ENCODE measurements around the gene PTPRCAP.

The PTPRCAP gene

GRCh38 chr11:67456068-67456705, 18.7 kb upstream of the PTPRCAP start:
- no peak for TF ChIP-seq REST (IDR thresholded peaks at IDR 0.05; ENCODE audit: insufficient read depth in 1 of 2, low read depth in 2 of 2, low read length in 2 of 2)
- no peak for TF ChIP-seq SIN3A (IDR thresholded peaks at IDR 0.05; ENCODE audit: borderline replicate concordance, insufficient read depth, low read length)
- no peak for TF ChIP-seq POLR2AphosphoS5 (IDR thresholded peaks at IDR 0.05; ENCODE audit: low read depth, low read length)
- TF ChIP-seq FOXP2 (optimal IDR thresholded peaks at IDR 0.05; ENCODE audit: borderline replicate concordance, extremely low read depth, extremely low read length, insufficient read depth): no peak

- TF ChIP-seq FOXP2 (optimal IDR thresholded peaks at IDR 0.05; ENCODE audit: borderline replicate concordance, extremely low read depth, extremely low read length, insufficient read depth) (no peak), SIN3A (IDR thresholded peaks at IDR 0.05; ENCODE audit: borderline replicate concordance, insufficient read depth, low read length) (no peak), REST (IDR thresholded peaks at IDR 0.05; ENCODE audit: insufficient read depth in 1 of 2, low read depth in 2 of 2, low read length in 2 of 2) (no peak), TAF1 (IDR thresholded peaks at IDR 0.05; ENCODE audit: borderline replicate concordance, insufficient read depth, low read length) (no peak), POLR2AphosphoS5 (IDR thresholded peaks at IDR 0.05; ENCODE audit: low read depth, low read length) (no peak)
Measured at GRCh38 chr11:67455054-67455453, 17.6 kb upstream of the PTPRCAP start, which contains the start of gene CABP4. Gene CABP4, plus strand, starts transcription at chr11:67455354. Its CDS starts 70 bp downstream, at chr11:67455424.

GRCh38 chr11:67453816-67454732, 16.6 kb upstream of the PTPRCAP start:
- TF ChIP-seq POLR2AphosphoS5 (IDR thresholded peaks at IDR 0.05; ENCODE audit: low read depth, low read length): no peak
- TF ChIP-seq FOXP2 (optimal IDR thresholded peaks at IDR 0.05; ENCODE audit: borderline replicate concordance, extremely low read depth, extremely low read length, insufficient read depth): no peak
- TF ChIP-seq TAF1 (IDR thresholded peaks at IDR 0.05; ENCODE audit: borderline replicate concordance, insufficient read depth, low read length): no peak
- TF ChIP-seq REST (IDR thresholded peaks at IDR 0.05; ENCODE audit: insufficient read depth in 1 of 2, low read depth in 2 of 2, low read length in 2 of 2): no peak
- TF ChIP-seq SIN3A (IDR thresholded peaks at IDR 0.05; ENCODE audit: borderline replicate concordance, insufficient read depth, low read length): no peak

GRCh38 chr11:67452141-67452952, 14.9 kb upstream of the PTPRCAP start, which contains the start of gene GPR152:
Gene GPR152, minus strand, starts transcription at chr11:67452729. Its CDS starts 5 bp downstream, at chr11:67452724.
- no peak for TF ChIP-seq REST (IDR thresholded peaks at IDR 0.05; ENCODE audit: insufficient read depth in 1 of 2, low read depth in 2 of 2, low read length in 2 of 2)
- TF ChIP-seq POLR2AphosphoS5 (IDR thresholded peaks at IDR 0.05; ENCODE audit: low read depth, low read length): no peak
- TF ChIP-seq FOXP2 (optimal IDR thresholded peaks at IDR 0.05; ENCODE audit: borderline replicate concordance, extremely low read depth, extremely low read length, insufficient read depth): no peak
- TF ChIP-seq SIN3A (IDR thresholded peaks at IDR 0.05; ENCODE audit: borderline replicate concordance, insufficient read depth, low read length): no peak
- TF ChIP-seq TAF1 (IDR thresholded peaks at IDR 0.05; ENCODE audit: borderline replicate concordance, insufficient read depth, low read length): no peak
